OCI-LY1 (cell line): ENCODE results near the gene UMODL1.

Experiments
- CTCF ChIP-seq: fragments of 200-600 bp; sonication (generic), shearing (Covaris generic); IDR thresholded peaks from 2 replicates; pipeline ENCODE4 v1.5.1; 2017; ENCODE audit warnings: mild to moderate bottlenecking, antibody characterized with exemption, low read length, moderate library complexity, mixed read lengths
- EZH2 ChIP-seq: fragments of 200-600 bp; sonication (generic), shearing (Covaris generic); IDR thresholded peaks from 2 replicates; pipeline ENCODE4 v1.8.0; 2017; ENCODE audit warnings: borderline replicate concordance, mixed run types, mild to moderate bottlenecking, antibody characterized with exemption, low read length, moderate library complexity, mixed read lengths

DNA sequence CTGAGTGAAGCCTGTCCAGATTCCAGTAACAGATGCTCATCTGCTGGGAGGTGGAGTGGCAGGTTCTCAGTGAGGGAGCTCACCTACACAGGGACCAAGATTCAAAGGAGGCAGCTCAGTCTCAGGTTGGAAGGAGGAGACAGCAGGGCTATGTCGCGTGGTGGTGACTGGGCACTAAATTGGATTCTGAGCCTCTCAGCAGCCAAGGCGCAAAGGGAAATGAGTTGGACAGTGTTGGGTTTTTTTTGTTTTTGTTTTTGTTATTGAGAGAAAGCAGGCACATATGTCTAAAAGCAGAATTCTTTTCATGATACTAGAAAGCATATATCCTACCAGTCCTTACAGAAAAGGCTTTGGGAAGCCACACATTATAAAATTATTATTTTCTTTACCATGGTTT is 26.2 kb downstream of the UMODL1 start:
- TF ChIP-seq CTCF = no peak
- no peak for TF ChIP-seq EZH2
